HUES64 (cell line): ENCODE measurements around the gene PSG6.
"Not testable (repeated sequence)": the region's sequence is repeated elsewhere in the genome, so short reads cannot be mapped to it uniquely, and the experiment has no call there.

ENCODE experiments used
- H3K27ac ChIP-seq: 2 replicates; pipeline ENCODE4 v1.7.0; 2013; ENCODE audit warnings: low read depth, low read length, inconsistent platforms
- H3K27me3 ChIP-seq: 2 replicates; pipeline ENCODE4 v1.6.1; 2013; ENCODE audit warnings: mild to moderate bottlenecking, low read length; ENCODE audit not compliant: insufficient read depth
- H3K36me3 ChIP-seq: 2 replicates; pipeline ENCODE4 v1.6.1; 2013; ENCODE audit warnings: mild to moderate bottlenecking, low read length; ENCODE audit not compliant: insufficient read depth
- H3K4me1 ChIP-seq: 2 replicates; pipeline ENCODE4 v1.6.1; 2013; ENCODE audit warnings: mild to moderate bottlenecking, low read length, moderate library complexity; ENCODE audit not compliant: insufficient read depth
- H3K4me3 ChIP-seq: 2 replicates; pipeline ENCODE4 v1.5.1; 2013; ENCODE audit warnings: mild to moderate bottlenecking, low read length, moderate library complexity
- H3K9ac ChIP-seq: 2 replicates; pipeline ENCODE4 v1.6.1; 2013; ENCODE audit warnings: mild to moderate bottlenecking, low read depth, low read length
- H3K9me3 ChIP-seq: 2 replicates; pipeline ENCODE4 v1.6.1; 2013; ENCODE audit warnings: low read depth, low read length; ENCODE audit not compliant: insufficient read depth
- WGBS: fragments of 150-250, 120-280 bp; methylation state at CpG from one replicate; pipeline ENCODE4 v1.1.7; 2013; ENCODE audit warnings: missing lambda C conversion rate; 5-methylcytosine and 5-hydroxymethylcytosine counted together

Gene PSG6

DNA sequence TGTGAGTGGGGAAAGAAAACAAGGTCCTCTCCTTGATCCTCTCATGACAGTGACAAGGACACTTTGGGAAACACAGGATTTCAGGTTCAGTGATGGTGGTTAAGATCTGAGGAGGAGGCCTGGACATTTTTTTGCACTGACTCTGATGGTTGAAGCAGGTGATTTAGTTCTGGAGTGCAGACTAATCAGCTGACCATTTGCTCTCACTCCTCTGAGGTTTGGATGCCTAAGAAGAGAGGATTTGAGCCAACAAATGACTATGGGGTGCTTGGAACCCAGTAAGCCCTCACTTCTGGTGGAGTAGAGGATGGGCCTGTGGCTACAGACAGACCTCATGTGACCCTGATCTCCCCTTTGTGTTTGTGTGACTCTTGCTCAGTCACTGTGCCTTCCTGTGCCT lies 41.1 kb downstream of the PSG6 start:
- not testable (repeated sequence) for H3K27me3 ChIP-seq, H3K9me3 ChIP-seq, H3K36me3 ChIP-seq, H3K4me1 ChIP-seq, H3K4me3 ChIP-seq, H3K9ac ChIP-seq, H3K27ac ChIP-seq

- not testable (repeated sequence) for H3K9ac ChIP-seq, H3K4me3 ChIP-seq, H3K4me1 ChIP-seq, H3K27ac ChIP-seq, H3K9me3 ChIP-seq, H3K36me3 ChIP-seq, H3K27me3 ChIP-seq
- WGBS, result 78% methylated on average over 1 of the region's 1 CpG
Observed at GRCh38 chr19:42875881-42876280, 41.8 kb downstream of the PSG6 start.

- H3K9ac ChIP-seq, H3K27ac ChIP-seq, H3K4me3 ChIP-seq, H3K27me3 ChIP-seq, H3K36me3 ChIP-seq, H3K9me3 ChIP-seq, H3K4me1 ChIP-seq: not testable (repeated sequence)
- WGBS, result 84% methylated on average over 2 of the region's 4 CpGs
Observed at GRCh38 chr19:42874901-42875813, 42.5 kb downstream of the PSG6 start.

GRCh38 chr19:42874136-42874535 lies 43.6 kb downstream of the PSG6 start:
- not testable (repeated sequence) for H3K36me3 ChIP-seq, H3K9ac ChIP-seq, H3K9me3 ChIP-seq, H3K27me3 ChIP-seq, H3K27ac ChIP-seq, H3K4me3 ChIP-seq, H3K4me1 ChIP-seq
- 91% methylated on average over 3 of the region's 3 CpGs for WGBS

- Histone ChIP-seq H3K36me3 (no peaks in the 10 kb centered on the region), H3K27ac (no peak overlapping the region), H3K4me1 (no peaks in the 10 kb centered on the region), H3K4me3 (no peak overlapping the region), H3K27me3 (no peaks in the 10 kb centered on the region), H3K9me3 (peaks cover 4% of the 10 kb centered on the region; the same call in 1 of the 2 replicates), H3K9ac (no peak overlapping the region)
- 83% methylated on average over 3 of the region's 3 CpGs for WGBS
Observed at GRCh38 chr19:42872608-42873007, 45.1 kb downstream of the PSG6 start.

DNA sequence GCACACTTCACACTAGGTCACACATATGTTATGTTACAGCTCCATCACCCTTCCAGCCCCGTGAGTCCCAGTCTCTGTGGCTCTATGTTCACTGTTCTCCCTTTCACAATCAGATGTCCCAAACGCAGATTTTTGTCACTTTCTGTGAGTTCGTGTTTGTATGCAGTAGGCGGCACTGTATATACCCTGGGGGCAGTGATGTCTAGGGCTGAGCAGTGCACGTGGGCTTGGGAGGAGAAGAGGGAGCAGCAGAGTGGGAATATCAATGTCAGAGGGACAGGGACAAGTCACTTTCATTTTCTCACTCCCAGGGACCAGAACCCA lies 60.2 kb downstream of the PSG6 start:
- H3K27me3 ChIP-seq, result no peaks in the 10 kb centered on the region
- no peak overlapping the region for H3K9ac ChIP-seq
- H3K9me3 ChIP-seq, result no peaks in the 10 kb centered on the region; the same call in 1 of the 2 replicates
- no peaks in the 10 kb centered on the region for H3K36me3 ChIP-seq
- WGBS, result 70% methylated on average over 5 of the region's 5 CpGs
- no peaks in the 10 kb centered on the region for H3K4me1 ChIP-seq
- H3K27ac ChIP-seq, result no peak overlapping the region
- H3K4me3 ChIP-seq, result no peak overlapping the region

GRCh38 chr19:42856866-42857543 lies 60.7 kb downstream of the PSG6 start:
- not testable (repeated sequence) for H3K36me3 ChIP-seq, H3K27me3 ChIP-seq, H3K9ac ChIP-seq, H3K9me3 ChIP-seq, H3K4me1 ChIP-seq, H3K27ac ChIP-seq, H3K4me3 ChIP-seq
- WGBS, result 79% methylated on average over 19 of the region's 19 CpGs

- WGBS, result 85% methylated on average over 1 of the region's 3 CpGs
- not testable (repeated sequence) for H3K36me3 ChIP-seq, H3K27ac ChIP-seq, H3K9me3 ChIP-seq, H3K4me3 ChIP-seq, H3K9ac ChIP-seq, H3K27me3 ChIP-seq, H3K4me1 ChIP-seq
Observed at GRCh38 chr19:42854745-42855144, 62.9 kb downstream of the PSG6 start.

DNA sequence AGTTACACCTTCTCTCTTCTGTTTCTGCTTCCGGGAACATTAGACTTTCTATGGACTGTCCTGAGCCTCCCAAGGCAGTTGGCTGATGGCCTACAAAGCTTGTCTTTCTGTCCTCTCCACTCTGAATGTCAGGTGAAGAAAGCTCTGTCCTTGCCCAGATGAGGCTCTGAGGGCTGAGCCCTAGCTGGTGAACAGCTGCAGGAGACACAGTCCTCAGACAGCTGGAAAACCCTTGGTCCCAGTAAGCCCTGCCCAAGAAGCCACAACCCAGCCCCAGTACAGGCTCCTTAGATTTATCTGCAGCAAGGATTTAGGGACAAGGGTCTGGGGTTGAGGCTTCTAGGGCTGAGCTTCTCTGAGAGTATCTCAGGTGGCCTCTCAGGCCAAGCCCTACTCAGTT lies 64.5 kb downstream of the PSG6 start:
- 92% methylated on average over 1 of the region's 1 CpG for WGBS
- not testable (repeated sequence) for H3K27me3 ChIP-seq, H3K9me3 ChIP-seq, H3K4me1 ChIP-seq, H3K27ac ChIP-seq, H3K4me3 ChIP-seq, H3K9ac ChIP-seq, H3K36me3 ChIP-seq

GRCh38 chr19:42852821-42853220 lies 64.9 kb downstream of the PSG6 start:
- not testable (repeated sequence) for H3K4me1 ChIP-seq, H3K9me3 ChIP-seq, H3K27ac ChIP-seq, H3K4me3 ChIP-seq, H3K27me3 ChIP-seq, H3K36me3 ChIP-seq, H3K9ac ChIP-seq
